RPMI7951 (cell line): ENCODE data around the gene SSH2. TPM values are rescaled to one million over a fixed set of nuclear protein-coding genes. Genes with fewer than 3 reads are reported as not detected.
"Not testable (repeated sequence)": the region's sequence is repeated elsewhere in the genome, so short reads cannot be mapped to it uniquely, and the experiment has no call there.

Source experiments
- DNase-seq: peaks from one replicate; pipeline ENCODE4 v3.0.0-alpha.2; 2012; ENCODE audit warnings: low read depth
- total RNA-seq: library from RNA; depleted of rRNA; stranded (reverse); fragments of >200 nt; shearing (Covaris generic); gene quantifications from 2 replicates; pipeline ENCODE4 v1.2.3, GENCODE V29; 2014

SSH2 gene
- total RNA-seq, 1 experiment from 2014 or later = 8.7 TPM

- peak; percentile 85 for DNase-seq
Observed at GRCh38 chr17:29931231-29931932, 1.4 kb upstream of the SSH2 start.

- no peak for DNase-seq
Observed at GRCh38 chr17:29930409-29931010, 482 bp upstream of the SSH2 start.

GRCh38 chr17:29929006-29929532 lies 959 bp downstream of the SSH2 start:
- DNase-seq = peak; percentile 55

GRCh38 chr17:29927546-29927945 lies 2.5 kb downstream of the SSH2 start:
- DNase-seq = no peak

- no peak for DNase-seq
Observed at GRCh38 chr17:29924786-29925185, 5.2 kb downstream of the SSH2 start.

GRCh38 chr17:29918922-29919856 lies 10.8 kb downstream of the SSH2 start:
- no peak for DNase-seq

GRCh38 chr17:29918016-29918415 lies 12.0 kb downstream of the SSH2 start:
- DNase-seq = no peak

GRCh38 chr17:29914819-29915537 lies 15.1 kb downstream of the SSH2 start:
- DNase-seq = no peak

GRCh38 chr17:29911641-29912177 lies 18.3 kb downstream of the SSH2 start:
- DNase-seq = no peak

GRCh38 chr17:29909236-29910003 lies 20.6 kb downstream of the SSH2 start:
- DNase-seq = no peak

GRCh38 chr17:29906969-29907368 lies 23.1 kb downstream of the SSH2 start:
- no peak for DNase-seq

GRCh38 chr17:29905879-29906167 lies 24.2 kb downstream of the SSH2 start:
- DNase-seq = no peak

- DNase-seq = no peak
Observed at GRCh38 chr17:29905086-29905878, 24.7 kb downstream of the SSH2 start.

- no peak for DNase-seq
Observed at GRCh38 chr17:29903471-29903870, 26.6 kb downstream of the SSH2 start.

GRCh38 chr17:29897136-29897535 lies 32.9 kb downstream of the SSH2 start:
- DNase-seq = not testable (repeated sequence)

- DNase-seq = no peak
Observed at GRCh38 chr17:29892201-29892600, 37.8 kb downstream of the SSH2 start.

GRCh38 chr17:29891131-29891530 lies 38.9 kb downstream of the SSH2 start:
- DNase-seq = no peak

- DNase-seq = no peak
Observed at GRCh38 chr17:29885031-29885640, 44.9 kb downstream of the SSH2 start.

- no peak for DNase-seq
Observed at GRCh38 chr17:29883497-29883896, 46.5 kb downstream of the SSH2 start.
